Tibial nerve (tissue), 4 donors: Measurements from ENCODE around the gene SLC8A3.

Experiments used
- EP300 ChIP-seq, 2 donors: sonication (generic); formaldehyde crosslinking; IDR thresholded peaks; one replicate each; pipeline ENCODE4 v1.6.1; 2017; ENCODE audit warnings: antibody characterized with exemption in 2 of 2, mild to moderate bottlenecking in 1 of 2
- POLR2A ChIP-seq, 2 donors: fragments of 450-650 bp; IDR thresholded peaks; one replicate each; pipeline ENCODE4 v1.6.1; 2017; ENCODE audit warnings: antibody characterized with exemption in 2 of 2, mild to moderate bottlenecking in 2 of 2, moderate library complexity in 2 of 2
- TF ChIP-seq, protein P1 (sequence below), 5 experiments: fragments of 200-600 bp in 3 of 5; fragments of 450-650 bp in 2 of 5; sonication (generic) in 3 of 5; IDR thresholded peaks; one replicate each; pipeline ENCODE4 v1.5.1; 2016 to 2019; ENCODE audit warnings: antibody characterized with exemption in 5 of 5, mild to moderate bottlenecking in 3 of 5, moderate library complexity in 2 of 5

DNA sequence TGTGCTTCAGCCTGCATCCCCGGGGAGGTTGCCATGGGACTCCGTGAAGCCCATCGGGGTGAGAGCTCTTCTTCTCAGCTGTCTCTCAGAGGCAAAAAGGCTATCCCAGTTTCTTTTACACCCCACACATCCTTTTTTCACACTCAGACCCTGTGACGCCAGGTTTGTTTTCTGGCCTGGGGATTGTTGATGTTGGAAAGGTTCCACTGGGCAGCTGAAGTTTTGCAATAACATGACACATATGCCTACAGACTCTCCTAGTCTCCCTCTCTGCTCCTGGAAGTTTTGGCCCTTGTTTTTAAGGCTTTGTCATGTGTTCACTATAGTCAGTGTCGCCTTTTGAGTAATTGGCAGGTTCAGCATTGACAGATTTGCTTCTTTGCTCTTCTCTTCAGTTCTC is 190.9 kb downstream of the SLC8A3 start:
- TF ChIP-seq, protein P1, sequence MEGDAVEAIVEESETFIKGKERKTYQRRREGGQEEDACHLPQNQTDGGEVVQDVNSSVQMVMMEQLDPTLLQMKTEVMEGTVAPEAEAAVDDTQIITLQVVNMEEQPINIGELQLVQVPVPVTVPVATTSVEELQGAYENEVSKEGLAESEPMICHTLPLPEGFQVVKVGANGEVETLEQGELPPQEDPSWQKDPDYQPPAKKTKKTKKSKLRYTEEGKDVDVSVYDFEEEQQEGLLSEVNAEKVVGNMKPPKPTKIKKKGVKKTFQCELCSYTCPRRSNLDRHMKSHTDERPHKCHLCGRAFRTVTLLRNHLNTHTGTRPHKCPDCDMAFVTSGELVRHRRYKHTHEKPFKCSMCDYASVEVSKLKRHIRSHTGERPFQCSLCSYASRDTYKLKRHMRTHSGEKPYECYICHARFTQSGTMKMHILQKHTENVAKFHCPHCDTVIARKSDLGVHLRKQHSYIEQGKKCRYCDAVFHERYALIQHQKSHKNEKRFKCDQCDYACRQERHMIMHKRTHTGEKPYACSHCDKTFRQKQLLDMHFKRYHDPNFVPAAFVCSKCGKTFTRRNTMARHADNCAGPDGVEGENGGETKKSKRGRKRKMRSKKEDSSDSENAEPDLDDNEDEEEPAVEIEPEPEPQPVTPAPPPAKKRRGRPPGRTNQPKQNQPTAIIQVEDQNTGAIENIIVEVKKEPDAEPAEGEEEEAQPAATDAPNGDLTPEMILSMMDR (IDR thresholded peaks at IDR 0.05): no peak
- TF ChIP-seq EP300 (IDR thresholded peaks at IDR 0.05): no peak
- TF ChIP-seq POLR2A (IDR thresholded peaks at IDR 0.05): no peak
